Erythroblast (primary cell): ENCODE results near the gene RRAS2.

Source experiments
- GATA1 ChIP-seq: IDR thresholded peaks from 2 replicates; pipeline ENCODE4 v1.6.1; 2011; ENCODE audit warnings: low read depth, mild to moderate bottlenecking, control low read depth, low read length, moderate library complexity
- POLR2A ChIP-seq: IDR thresholded peaks from 2 replicates; pipeline ENCODE4 v1.6.1; 2011; ENCODE audit warnings: mild to moderate bottlenecking, low read length

DNA sequence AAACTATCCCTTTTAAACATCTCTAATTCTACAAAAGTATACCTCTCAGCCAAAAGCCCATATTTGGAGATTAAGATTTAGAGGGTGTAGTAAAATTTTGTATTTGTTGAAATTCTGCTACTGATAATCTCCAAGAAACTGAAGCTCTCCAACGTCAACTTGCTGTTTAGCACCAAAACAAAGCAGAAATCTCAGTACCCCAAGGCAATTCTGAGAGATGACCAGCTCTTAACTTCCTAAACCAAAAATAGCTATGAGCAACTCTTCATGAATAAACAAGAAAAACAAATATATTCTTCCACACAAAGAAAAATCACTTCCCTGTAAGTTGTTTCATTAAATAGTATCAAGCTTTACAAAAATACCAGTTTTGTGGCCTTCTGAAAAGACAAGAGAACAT is 13.3 kb downstream of the RRAS2 start:
- TF ChIP-seq POLR2A (no peak), GATA1 (no peak)
